ENCODE data around the gene SPINK1.

DNA sequence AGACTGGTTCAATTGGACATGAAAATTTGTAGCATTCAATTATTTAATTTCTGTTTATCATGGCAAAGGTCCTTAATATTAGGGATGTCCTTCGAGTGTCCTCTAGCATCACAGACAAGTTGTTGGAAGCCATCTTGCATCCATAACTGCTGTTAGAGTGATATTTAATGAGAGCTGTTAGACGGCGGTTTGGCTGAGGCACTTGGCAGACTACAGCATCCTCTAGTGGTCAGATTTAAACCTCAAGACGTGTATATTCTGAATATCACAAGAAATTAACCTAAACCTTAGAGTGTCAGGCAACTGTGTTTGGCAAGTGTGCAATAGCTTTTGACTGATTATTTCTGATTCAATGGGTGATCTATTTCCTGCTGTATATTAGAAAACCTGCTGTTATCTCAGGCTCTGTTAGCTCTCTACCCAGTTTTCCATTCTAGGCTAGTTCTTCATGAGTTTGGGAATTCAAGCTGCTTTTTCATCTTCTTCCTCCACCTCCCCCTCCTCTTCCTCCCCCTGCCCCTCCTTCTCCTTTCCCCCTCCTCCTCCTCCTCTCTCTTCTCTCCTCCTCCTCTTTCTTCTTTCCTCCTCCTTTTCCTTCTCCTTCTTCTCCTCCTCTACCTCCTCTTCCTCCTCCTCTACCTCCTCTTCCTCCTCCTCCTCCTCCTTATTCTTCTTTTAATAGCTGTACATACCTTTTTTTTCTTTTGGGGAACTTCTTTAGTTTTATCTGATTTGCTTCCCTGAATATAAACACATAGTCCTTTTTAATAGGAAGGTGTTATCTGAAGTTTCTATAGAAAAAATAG is 8.6 kb downstream of the SPINK1 start:
- TF ChIP-seq GATA2 (IDR thresholded peaks at IDR 0.05; ENCODE audit: low read depth, low read length): no peak
- no peak for TF ChIP-seq GATA3 (IDR thresholded peaks at IDR 0.05; ENCODE audit: low read depth, low read length)

Data from SH-SY5Y (cell line).